LHCN-M2 (cell line): ENCODE measurements around the gene HOXA13. TPM values are rescaled to one million over a fixed set of nuclear protein-coding genes. Genes with fewer than 3 reads are reported as not detected.

Source experiments
- DNase-seq: peaks from one replicate; pipeline ENCODE4 v3.0.0-alpha.2; 2012; ENCODE audit warnings: low read depth
- total RNA-seq: library from RNA; depleted of rRNA; stranded (reverse); fragments of >200 nt; gene quantifications from 2 replicates; pipeline ENCODE4 v1.2.3, GENCODE V29; 2014

The HOXA13 gene
- total RNA-seq, 1 experiment from 2014 or later = 0.11 TPM

DNA sequence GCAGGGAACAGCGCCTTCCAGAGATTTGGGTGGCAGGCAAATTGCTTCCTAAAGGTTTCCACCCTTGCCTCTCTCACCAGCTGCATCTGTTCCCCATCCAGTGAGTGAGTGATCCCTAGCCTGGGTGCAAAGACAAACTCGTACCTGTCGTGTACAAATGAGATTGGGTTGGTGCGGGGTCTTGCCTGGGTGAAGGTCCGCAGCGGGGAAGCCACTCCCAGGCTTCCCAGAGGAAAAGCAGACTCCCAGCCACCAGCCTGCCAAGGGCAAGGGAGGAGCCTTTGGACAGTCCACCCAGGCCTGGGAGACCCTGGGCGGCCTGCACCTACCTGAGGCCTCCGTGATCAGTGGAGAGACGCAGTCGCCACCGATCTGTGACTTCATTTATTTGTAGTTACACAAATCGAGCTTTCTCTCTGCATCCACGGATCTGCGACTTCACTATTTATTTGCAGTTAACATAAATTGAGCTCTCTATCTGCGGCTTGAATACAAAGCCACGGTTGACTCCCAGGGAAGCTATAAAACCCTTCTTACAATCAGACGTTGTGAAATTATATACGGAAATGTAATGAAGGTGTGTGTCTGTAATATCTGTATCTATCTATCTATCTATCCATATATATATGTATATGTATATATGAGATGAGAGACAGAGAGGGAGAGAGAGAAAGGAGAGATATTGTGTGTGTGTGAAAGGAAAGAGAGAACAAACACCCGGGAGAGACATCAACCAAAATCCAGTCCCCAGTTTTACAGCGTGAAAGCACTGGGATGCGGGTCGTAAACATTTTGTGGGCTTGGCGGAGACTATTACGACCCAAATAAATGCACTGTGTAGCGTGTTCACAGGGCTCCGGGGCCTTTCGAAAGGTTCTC is 40.4 kb downstream of the HOXA13 start:
- DNase-seq = no peak

- no peak for DNase-seq
These were observed 41.2 kb downstream of the HOXA13 start for GRCh38 chr7:27158436-27159265.

GRCh38 chr7:27157702-27158431 is 42.0 kb downstream of the HOXA13 start:
- DNase-seq = no peak

GRCh38 chr7:27156916-27157701 is 42.8 kb downstream of the HOXA13 start:
- no peak for DNase-seq

GRCh38 chr7:27156508-27156898 is 43.4 kb downstream of the HOXA13 start, which contains the start of gene HOXA7:
TSS of gene HOXA7 (minus strand) at chr7:27156675. CDS start at chr7:27156545, 130 bp downstream.
- peak; percentile 79 for DNase-seq

GRCh38 chr7:27155816-27156507 is 43.9 kb downstream of the HOXA13 start:
- DNase-seq = peak; percentile 50

- DNase-seq = no peak
These were observed 44.7 kb downstream of the HOXA13 start for GRCh38 chr7:27154901-27155815.

DNA sequence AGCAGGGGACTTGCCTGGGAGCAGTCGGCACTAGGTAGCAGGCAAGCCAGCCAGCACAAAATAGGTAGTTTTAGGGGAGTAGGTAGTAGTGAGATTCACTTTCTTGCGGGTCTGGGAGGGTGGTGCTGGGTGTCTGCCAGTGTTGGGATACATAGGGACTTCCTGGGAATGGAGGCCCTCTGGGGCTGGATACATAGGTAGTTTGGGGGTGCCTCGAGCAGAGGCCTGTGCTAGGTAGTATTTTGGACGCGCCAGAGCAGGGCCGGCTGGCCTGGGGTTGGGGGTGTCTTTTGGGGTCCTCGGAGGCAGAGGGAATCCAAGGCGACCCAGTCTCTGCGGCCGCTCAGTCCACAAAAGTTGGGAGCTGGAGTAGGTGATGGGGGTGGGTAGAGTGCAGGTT is 45.5 kb downstream of the HOXA13 start:
- no peak for DNase-seq

DNA sequence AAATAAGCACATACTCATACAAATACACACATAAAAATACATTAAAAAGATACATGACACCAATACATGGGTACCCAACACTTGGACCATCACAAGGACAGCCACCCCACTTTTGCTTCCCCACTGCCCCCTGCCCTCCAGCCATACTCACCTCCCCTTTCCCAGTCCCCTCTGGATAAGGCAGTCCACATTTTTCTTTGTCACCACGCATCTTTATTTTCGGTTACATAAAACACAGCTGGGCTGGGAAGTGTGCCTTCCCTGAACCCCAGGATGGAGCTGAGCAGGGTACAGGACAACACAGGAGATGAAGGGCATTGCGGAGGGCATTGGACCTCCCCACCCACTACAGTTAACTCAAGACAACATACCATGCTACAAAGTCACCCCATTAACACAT is 46.4 kb downstream of the HOXA13 start:
- DNase-seq = no peak

GRCh38 chr7:27152816-27153442 is 47.0 kb downstream of the HOXA13 start:
- no peak for DNase-seq

GRCh38 chr7:27151931-27152815 is 47.7 kb downstream of the HOXA13 start, which contains the start of gene HOXA3:
TSS of gene HOXA3 (minus strand) at chr7:27152583. CDS start at chr7:27110640, 41,943 bp downstream.
- no peak for DNase-seq

DNA sequence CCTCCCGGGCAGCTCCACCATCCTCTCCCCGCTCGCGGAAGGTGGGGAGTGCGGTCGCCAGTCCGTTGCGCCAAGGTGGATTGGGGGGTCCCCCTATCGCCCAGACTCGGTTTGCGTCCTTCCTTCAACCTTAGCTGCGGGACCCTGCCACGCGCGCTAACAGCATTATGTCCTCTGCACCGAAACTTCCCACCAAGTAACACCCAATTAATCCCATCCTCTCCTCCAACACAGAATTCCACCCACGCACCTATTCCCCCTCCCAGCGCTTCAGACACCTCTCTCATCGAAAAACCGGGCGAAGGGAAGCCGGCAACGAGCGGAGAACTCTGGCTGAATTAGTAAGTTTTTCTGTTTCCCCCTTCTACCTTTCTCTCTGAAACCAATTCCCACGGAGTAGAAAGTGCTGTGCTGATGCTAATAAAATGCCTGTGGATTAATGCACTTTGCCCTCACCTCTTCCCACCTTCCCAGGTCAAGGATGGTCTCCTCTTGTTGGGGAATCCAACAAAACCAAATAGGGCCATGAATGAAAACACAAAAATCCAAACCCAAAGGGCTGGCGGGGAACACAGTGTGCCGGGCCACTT is 48.5 kb downstream of the HOXA13 start:
- DNase-seq = no peak

DNA sequence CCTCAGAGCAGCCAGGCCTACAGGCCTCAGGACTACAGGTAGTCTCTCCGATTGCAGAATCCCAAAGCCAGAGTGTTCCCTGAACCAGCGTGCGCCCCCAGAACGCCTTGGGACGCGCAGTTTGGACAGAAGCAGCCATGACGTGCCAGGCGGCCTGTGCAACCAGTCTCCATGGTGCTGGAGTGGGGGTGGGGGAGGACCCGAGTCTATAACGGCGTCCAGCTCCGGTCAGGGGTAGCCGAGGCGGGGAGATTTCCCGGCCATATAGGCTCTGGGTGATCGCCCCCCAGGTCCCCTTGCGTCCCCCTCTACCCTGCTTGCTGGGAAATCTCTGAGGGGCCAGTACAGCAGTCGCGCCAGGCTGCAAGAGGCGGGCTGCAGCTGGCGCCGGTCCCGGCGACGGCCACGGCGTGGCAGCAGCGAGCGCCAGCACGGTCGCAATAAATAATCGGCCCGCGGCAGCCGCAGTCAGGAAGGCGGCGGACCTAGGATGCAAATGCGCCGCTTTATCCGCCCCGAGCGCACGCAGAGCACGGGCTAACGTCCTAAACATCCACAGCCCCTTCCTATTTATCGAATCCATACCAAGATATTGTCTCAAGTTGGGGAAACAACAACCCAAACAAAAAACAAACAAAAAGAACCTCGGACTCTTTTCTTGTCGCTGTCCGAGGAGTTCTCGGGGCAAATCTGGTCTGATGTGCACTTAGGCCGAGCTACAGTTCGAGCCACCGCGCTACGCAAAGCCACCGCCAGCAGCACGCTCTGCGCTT is 49.1 kb downstream of the HOXA13 start:
- peak; percentile 77 for DNase-seq

DNA sequence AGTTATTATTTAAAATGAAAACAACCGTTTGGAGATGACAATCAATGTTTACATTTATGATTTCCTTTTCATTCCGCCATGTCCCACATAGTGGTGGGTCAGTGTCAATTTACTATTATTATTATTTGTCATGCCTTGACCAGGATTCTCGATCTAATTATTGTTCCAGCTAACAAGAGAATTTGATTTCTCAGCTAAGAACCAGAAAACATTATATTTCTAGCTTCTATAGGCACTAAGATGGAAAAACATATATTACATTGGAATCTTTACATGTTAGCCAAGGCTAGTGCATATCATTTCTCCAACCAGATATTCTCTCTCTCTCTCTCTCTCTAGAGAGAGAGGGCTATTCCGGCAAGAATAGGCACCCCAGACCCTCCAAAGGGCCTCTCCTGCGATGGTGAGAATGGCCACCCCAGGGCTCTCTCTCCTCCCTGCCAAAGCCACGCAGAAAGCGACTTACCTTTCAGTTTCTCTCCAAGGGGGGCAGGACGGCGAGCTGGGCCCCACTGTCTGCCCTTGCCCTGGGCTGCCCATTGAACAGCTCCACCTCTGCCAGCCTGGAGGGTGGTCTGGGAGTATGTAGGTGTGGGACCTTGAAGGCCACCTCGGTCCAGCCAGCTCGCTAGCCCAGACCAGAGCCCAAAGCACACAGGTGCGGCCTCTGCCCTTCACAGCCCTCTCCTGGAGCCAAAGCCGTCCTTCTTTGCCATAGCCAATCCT is 49.9 kb downstream of the HOXA13 start:
- no peak for DNase-seq

GRCh38 chr7:27148756-27149641 is 50.9 kb downstream of the HOXA13 start:
- DNase-seq = no peak
